WTC11 (cell line): ENCODE results near the gene CYP8B1.

Experiments
- FOXJ3 ChIP-seq: sonication (generic); formaldehyde crosslinking; IDR thresholded peaks from 2 replicates; pipeline ENCODE4 v1.9.0; 2021; ENCODE audit warnings: missing genetic modification reagents, mild to moderate bottlenecking, borderline replicate concordance
- IRF2 ChIP-seq: sonication (generic); formaldehyde crosslinking; IDR thresholded peaks from 2 replicates; pipeline ENCODE4 v1.8.0; 2022; ENCODE audit warnings: low read depth, missing genetic modification reagents, borderline replicate concordance
- NR3C1 ChIP-seq: sonication (generic); formaldehyde crosslinking; conservative IDR thresholded peaks from 2 replicates; pipeline ENCODE4 v1.8.1; 2023; ENCODE audit warnings: low read depth, mild to moderate bottlenecking, missing genetic modification reagents
- TF ChIP-seq, protein P1 (sequence below): sonication (generic); formaldehyde crosslinking; IDR thresholded peaks from 2 replicates; pipeline ENCODE4 v1.8.0; 2022; ENCODE audit warnings: mild to moderate bottlenecking, missing genetic modification reagents
- TF ChIP-seq, protein P2 (sequence below): fragments of 200-600 bp; IDR thresholded peaks from 2 replicates; pipeline ENCODE4 v1.8.0; 2022; ENCODE audit warnings: antibody characterized with exemption

DNA sequence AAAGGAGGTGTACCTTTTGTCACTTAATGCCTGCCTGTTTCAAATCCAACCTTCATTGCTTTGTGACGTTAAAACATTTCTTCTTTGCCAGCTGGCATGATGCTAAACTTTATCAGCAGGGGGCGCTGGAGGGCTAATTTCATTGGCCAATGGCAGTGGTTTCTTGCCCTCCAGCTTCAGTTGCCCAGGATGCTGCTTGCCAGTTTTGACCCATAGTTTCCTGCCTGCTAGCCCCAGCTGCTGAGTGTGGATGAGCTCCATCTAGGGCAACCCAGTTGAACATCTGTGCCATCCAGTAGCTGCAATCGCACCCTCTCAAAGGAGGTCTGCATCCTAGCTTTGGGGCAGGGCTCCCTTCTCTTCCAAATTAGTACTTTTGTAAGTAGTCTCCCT, 44.4 kb downstream of the CYP8B1 start:
- TF ChIP-seq, protein P1, sequence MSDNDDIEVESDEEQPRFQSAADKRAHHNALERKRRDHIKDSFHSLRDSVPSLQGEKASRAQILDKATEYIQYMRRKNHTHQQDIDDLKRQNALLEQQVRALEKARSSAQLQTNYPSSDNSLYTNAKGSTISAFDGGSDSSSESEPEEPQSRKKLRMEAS (CRISPR knock-in tag): no peak
- TF ChIP-seq, protein P2, sequence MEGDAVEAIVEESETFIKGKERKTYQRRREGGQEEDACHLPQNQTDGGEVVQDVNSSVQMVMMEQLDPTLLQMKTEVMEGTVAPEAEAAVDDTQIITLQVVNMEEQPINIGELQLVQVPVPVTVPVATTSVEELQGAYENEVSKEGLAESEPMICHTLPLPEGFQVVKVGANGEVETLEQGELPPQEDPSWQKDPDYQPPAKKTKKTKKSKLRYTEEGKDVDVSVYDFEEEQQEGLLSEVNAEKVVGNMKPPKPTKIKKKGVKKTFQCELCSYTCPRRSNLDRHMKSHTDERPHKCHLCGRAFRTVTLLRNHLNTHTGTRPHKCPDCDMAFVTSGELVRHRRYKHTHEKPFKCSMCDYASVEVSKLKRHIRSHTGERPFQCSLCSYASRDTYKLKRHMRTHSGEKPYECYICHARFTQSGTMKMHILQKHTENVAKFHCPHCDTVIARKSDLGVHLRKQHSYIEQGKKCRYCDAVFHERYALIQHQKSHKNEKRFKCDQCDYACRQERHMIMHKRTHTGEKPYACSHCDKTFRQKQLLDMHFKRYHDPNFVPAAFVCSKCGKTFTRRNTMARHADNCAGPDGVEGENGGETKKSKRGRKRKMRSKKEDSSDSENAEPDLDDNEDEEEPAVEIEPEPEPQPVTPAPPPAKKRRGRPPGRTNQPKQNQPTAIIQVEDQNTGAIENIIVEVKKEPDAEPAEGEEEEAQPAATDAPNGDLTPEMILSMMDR: peak; percentile 73
- TF ChIP-seq FOXJ3 (CRISPR knock-in tag) (no peak), IRF2 (CRISPR knock-in tag) (no peak), NR3C1 (CRISPR knock-in tag) (no peak)
